K562 (cell line): ENCODE data around the gene FKBP2. TPM values are rescaled to one million over a fixed set of nuclear protein-coding genes. Genes with fewer than 3 reads are reported as not detected.

ENCODE experiments used
- ATAC-seq: fragments of 200-7000 bp; cut with Tn5 transposase; 3 replicates; pipeline ENCODE4 v1.9.1; 2020; ENCODE audit warnings: moderate library complexity
- BruUV-seq: library from RNA; stranded (reverse); fragments of 400-500 nt; replicated peaks from 2 replicates; lab custom pipeline; 2021; lab: Mats Ljungman, UMichigan
- CTCF ChIA-PET: fragments of 300-600 bp; formaldehyde crosslinking; extraction: SDS; loops from one replicate; lab custom pipeline; 2021; ENCODE audit warnings: low intra/inter-chr PET ratio; lab: Yijun Ruan, JAX
- POLR2A ChIA-PET: fragments of 300-600, 350-650 bp; sonication (Branson Sonifier 250); formaldehyde crosslinking; extraction: SDS; loops from one replicate; lab custom pipeline; 2021; ENCODE audit warnings: antibody characterized with exemption, inconsistent platforms; lab: Yijun Ruan, JAX
- DNase-seq, 4 experiments: peaks; one replicate each; pipeline versions ENCODE4 v3.0.0 to v3.0.0-alpha.2; 2011 to 2018; ENCODE audit warnings: low spot score in 3 of 4, mixed read lengths in 3 of 4; ENCODE audit errors: extremely low read depth in 1 of 4
- FAIRE-seq: peaks from 2 replicates; lab custom pipeline; 2011; peaks lifted over from hg19 to GRCh38; lab: Jason Lieb, UNC
- H2AFZ ChIP-seq: 2 replicates; pipeline ENCODE4 v1.6.0; 2011; ENCODE audit warnings: low read depth, low read length, control low read depth, inconsistent platforms
- H3K27ac ChIP-seq: fragments of 200-600 bp; 3 replicates; pipeline ENCODE4 v1.8.0; 2011; ENCODE audit warnings: low read depth, mild to moderate bottlenecking, control low read depth, inconsistent platforms, low read length, moderate library complexity, mixed read lengths; ENCODE audit errors: extremely low read depth
- H3K27me3 ChIP-seq, 2 experiments: fragments of 300-600 bp in 1 of 2; 2 replicates in 1 of 2; 3 replicates in 1 of 2; pipeline versions ENCODE4 v1.6.0 to v1.8.0; 2011; ENCODE audit warnings: inconsistent platforms in 2 of 2, low read length in 2 of 2, mild to moderate bottlenecking in 1 of 2, mixed read lengths in 1 of 2, moderate library complexity in 1 of 2; ENCODE audit not compliant: control insufficient read depth in 2 of 2, insufficient read depth in 2 of 2
- H3K36me3 ChIP-seq: fragments of 300-600 bp; 3 replicates; pipeline ENCODE4 v1.8.0; 2011; ENCODE audit warnings: mild to moderate bottlenecking, low read length, inconsistent platforms; ENCODE audit not compliant: control insufficient read depth, insufficient read depth
- H3K4me1 ChIP-seq, 2 experiments: fragments of 200-600 bp in 1 of 2; replicated peaks in 1 of 2; 2 replicates in 1 of 2; 3 replicates in 1 of 2; pipeline versions ENCODE4 v1.5.1 to v1.8.0; 2011; ENCODE audit warnings: inconsistent platforms in 2 of 2, low read length in 2 of 2, mild to moderate bottlenecking in 1 of 2, mixed read lengths in 1 of 2, moderate library complexity in 1 of 2; ENCODE audit not compliant: control insufficient read depth in 2 of 2, insufficient read depth in 2 of 2
- H3K4me2 ChIP-seq: 2 replicates; pipeline ENCODE4 v1.6.1; 2011; ENCODE audit warnings: low read length, control low read depth, inconsistent platforms, mixed read lengths; ENCODE audit not compliant: insufficient read depth
- H3K4me3 ChIP-seq: fragments of 200-600 bp; sonication (generic), shearing (Covaris generic); 2 replicates; pipeline ENCODE4 v1.5.1; 2016; ENCODE audit warnings: control low read depth, inconsistent platforms
- H3K79me2 ChIP-seq: fragments of 200-600 bp; 3 replicates; pipeline ENCODE4 v1.8.0; 2011; ENCODE audit warnings: low read length, inconsistent platforms; ENCODE audit not compliant: control insufficient read depth, insufficient read depth
- H3K9ac ChIP-seq, 2 experiments: 2 replicates each; pipeline versions ENCODE4 v1.6.0 to v1.6.1; 2011; ENCODE audit warnings: low read depth in 2 of 2, low read length in 2 of 2, control low read depth in 1 of 2, inconsistent platforms in 1 of 2, mild to moderate bottlenecking in 1 of 2, mixed read lengths in 1 of 2; ENCODE audit not compliant: insufficient read depth in 1 of 2
- H3K9me1 ChIP-seq: one replicate; pipeline ENCODE4 v1.6.0; 2011; ENCODE audit warnings: inconsistent platforms, mild to moderate bottlenecking, low read length, moderate library complexity; ENCODE audit not compliant: control insufficient read depth, insufficient read depth
- H3K9me3 ChIP-seq: replicated peaks from 2 replicates; pipeline ENCODE4 v1.5.1; 2011; ENCODE audit warnings: low read depth, low read length, inconsistent platforms; ENCODE audit not compliant: control insufficient read depth, insufficient read depth
- H4K20me1 ChIP-seq: replicated peaks from 2 replicates; pipeline ENCODE4 v1.6.1; 2011; ENCODE audit warnings: low read length, inconsistent platforms, mixed read lengths; ENCODE audit not compliant: control insufficient read depth, insufficient read depth
- CBFB ChIP-seq: sonication (generic); formaldehyde crosslinking; IDR thresholded peaks from 2 replicates; pipeline ENCODE4 v1.4.0; 2020; ENCODE audit warnings: mild to moderate bottlenecking, missing genetic modification reagents
- CCNT2 ChIP-seq: IDR thresholded peaks from 2 replicates; pipeline ENCODE4 v1.6.1; 2011; ENCODE audit warnings: borderline replicate concordance, low read depth, mild to moderate bottlenecking, moderate library complexity, mixed read lengths, low read length; ENCODE audit not compliant: insufficient read length; ENCODE audit errors: extremely low read depth
- DMBX1 ChIP-seq: fragments of 250-450 bp; sonication (Bioruptor Pico); IDR thresholded peaks from 2 replicates; pipeline ENCODE4 v1.8.0; 2022; ENCODE audit warnings: inconsistent platforms, mild to moderate bottlenecking, moderate library complexity, borderline replicate concordance
- FOXA3 ChIP-seq, 2 experiments: fragments of 450-650 bp in 1 of 2; sonication (generic) in 1 of 2; formaldehyde crosslinking; IDR thresholded peaks in 1 of 2; conservative IDR thresholded peaks in 1 of 2; 2 replicates each; pipeline versions ENCODE4 v1.4.0 to v1.8.0; 2020 to 2022; ENCODE audit warnings: mild to moderate bottlenecking in 2 of 2, missing genetic modification reagents in 1 of 2
- GABPB1 ChIP-seq: sonication (generic); formaldehyde crosslinking; IDR thresholded peaks from 2 replicates; pipeline ENCODE4 v1.8.0; 2022; ENCODE audit warnings: mild to moderate bottlenecking, missing genetic modification reagents
- HIVEP1 ChIP-seq: fragments of 250-450 bp; sonication (Bioruptor Pico); IDR thresholded peaks from 2 replicates; pipeline ENCODE4 v1.4.0; 2020; ENCODE audit warnings: mild to moderate bottlenecking
- HNRNPLL ChIP-seq: fragments of 200-400 bp; formaldehyde crosslinking; IDR thresholded peaks from 2 replicates; pipeline ENCODE4 v1.6.1; 2017; ENCODE audit warnings: low read length, low read depth, mild to moderate bottlenecking; ENCODE audit not compliant: poor library complexity, severe bottlenecking
- MAZ ChIP-seq, 2 experiments: fragments of 450-650 bp in 1 of 2; sonication (generic) in 1 of 2; formaldehyde crosslinking; IDR thresholded peaks in 1 of 2; conservative IDR thresholded peaks in 1 of 2; 2 replicates each; pipeline versions ENCODE4 v1.4.0 to v1.5.0; 2020; ENCODE audit warnings: mild to moderate bottlenecking in 1 of 2, missing genetic modification reagents in 1 of 2
- POLR2AphosphoS2 ChIP-seq: IDR thresholded peaks from 2 replicates; pipeline ENCODE4 v1.6.1; 2012; ENCODE audit warnings: low read length, improper control_type of control experiment
- POLR2G ChIP-seq: fragments of 200-400 bp; formaldehyde crosslinking; IDR thresholded peaks from 2 replicates; pipeline ENCODE4 v1.6.1; 2017; ENCODE audit warnings: low read depth, mild to moderate bottlenecking, antibody characterized with exemption, low read length, moderate library complexity
- RBM22 ChIP-seq: fragments of 200-400 bp; formaldehyde crosslinking; IDR thresholded peaks from 2 replicates; pipeline ENCODE4 v1.6.1; 2018; ENCODE audit warnings: low read length, low read depth; ENCODE audit not compliant: poor library complexity, severe bottlenecking
- SNRNP70 ChIP-seq: fragments of 200-400 bp; formaldehyde crosslinking; optimal IDR thresholded peaks from 2 replicates; pipeline ENCODE3; 2017; ENCODE audit warnings: low read depth, low read length
- SPI1 ChIP-seq: IDR thresholded peaks from 2 replicates; pipeline ENCODE4 v1.6.1; 2011; ENCODE audit warnings: low read depth, low read length, control low read depth, borderline replicate concordance
- SRSF3 ChIP-seq: fragments of 200-400 bp; formaldehyde crosslinking; IDR thresholded peaks from 2 replicates; pipeline ENCODE4 v1.6.1; 2016; ENCODE audit warnings: mild to moderate bottlenecking, low read length, moderate library complexity; ENCODE audit not compliant: insufficient read depth
- WGBS: fragments of 100-300 bp; shearing (Covaris generic); methylation state at CpG from one replicate; pipeline ENCODE4 v1.1.6; 2016; ENCODE audit warnings: low coverage, mixed read lengths; ENCODE audit not compliant: insufficient coverage; ENCODE audit errors: missing lambda C conversion rate; 5-methylcytosine and 5-hydroxymethylcytosine counted together
- in situ Hi-C: fragments of 300-500 bp; cut with MboI; formaldehyde crosslinking; loops from 4 replicates; pipeline ENCODE4 v1.15.0; 2018; ENCODE audit warnings: inconsistent platforms, mixed read lengths
- intact Hi-C: fragments of 100-400 bp; cut with micrococcal nuclease; formaldehyde crosslinking; loops from 2 replicates; pipeline ENCODE4 v1.14.2; 2022
- polyA plus RNA-seq, 8 experiments: library from polyadenylated mRNA; depleted of rRNA in 4 of 8; stranded (reverse) in 5 of 8; unstranded in 3 of 8; fragments of >200 nt; fragmentation: Nextera tagmentation in 2 of 8; fragmentation: Illumina TruSeq in 1 of 8; extraction: Ambion mirVana in 2 of 8; extraction: Trizol in 1 of 8; gene quantifications; 2 replicates each; pipeline versions ENCODE4 v1.2.1 to v1.2.3, GENCODE V29; 2011 to 2014; ENCODE audit warnings: inconsistent platforms in 1 of 8, missing spikeins in 1 of 8
- total RNA-seq, 7 experiments: library from RNA; depleted of rRNA in 6 of 7; stranded (reverse); fragments of >200 nt in 6 of 7; fragmentation: Illumina TruSeq in 2 of 7; extraction: Trizol in 2 of 7; gene quantifications; 2 replicates each; pipeline versions ENCODE4 v1.2.1 to v1.2.3, GENCODE V29; 2011 to 2021; ENCODE audit warnings: low replicate concordance in 1 of 7
- TF ChIP-seq, protein P1 (sequence below), 3 experiments: IDR thresholded peaks in 2 of 3; conservative IDR thresholded peaks in 1 of 3; 2 replicates each; pipeline ENCODE4 v1.5.1; 2011 to 2012; ENCODE audit warnings: low read length in 3 of 3, mild to moderate bottlenecking in 3 of 3, control low read depth in 2 of 3, improper control_type of control experiment in 1 of 3, inconsistent platforms in 1 of 3, low read depth in 1 of 3, mixed read lengths in 1 of 3, moderate library complexity in 1 of 3; ENCODE audit not compliant: insufficient read depth in 2 of 3

Gene FKBP2
- total and polyA plus RNA-seq, 9 of the 15 experiments (the other 6 are each of a cell fraction or from before 2014, with no cell fraction given), result 3.5 to 151 (median 58.1) TPM

DNA sequence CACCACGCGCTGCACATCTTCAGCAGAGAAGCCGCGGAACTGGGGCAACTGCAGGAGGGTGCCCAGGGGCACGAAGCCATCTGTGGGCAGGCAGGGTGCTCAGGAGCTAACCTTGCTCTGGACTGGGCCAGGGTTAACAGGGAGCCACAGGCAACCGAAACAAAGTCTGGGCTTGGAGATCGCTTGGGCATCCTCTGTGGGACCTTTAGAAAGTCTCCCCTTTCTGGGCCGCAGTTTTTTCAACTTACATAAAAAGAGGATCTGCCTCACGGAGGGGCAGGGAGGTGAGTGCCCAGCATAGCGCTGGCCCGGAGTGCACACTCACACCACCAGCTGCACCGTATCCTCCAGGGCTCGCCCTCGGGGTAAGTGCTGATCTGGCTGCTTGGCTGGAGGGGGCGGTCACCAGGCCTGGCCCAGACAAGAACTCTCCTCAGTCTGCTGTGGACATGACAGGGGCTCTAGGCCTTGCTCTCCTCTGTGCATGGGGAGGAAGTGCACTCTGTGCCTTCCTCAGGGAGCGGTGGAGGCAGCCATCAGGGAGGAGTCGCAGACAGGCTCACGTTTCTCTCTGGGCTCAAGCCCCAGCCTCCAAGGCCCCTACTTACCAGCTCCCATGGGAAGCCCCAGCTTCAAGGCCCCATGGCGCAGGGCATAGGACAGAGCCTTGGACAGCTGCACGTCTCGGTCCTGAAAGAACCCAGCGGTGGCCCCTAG lies 15.8 kb upstream of the FKBP2 start:
- Histone ChIP-seq H3K79me2 (peaks cover 34% of the 10 kb centered on the region), H3K4me2 (peak overlapping the region; percentile 83), H3K9me1 (peaks cover 5% of the 10 kb centered on the region), H3K27ac (peak overlapping the region; percentile 93), H3K9me3 (no peaks in the 10 kb centered on the region), H4K20me1 (no peaks in the 10 kb centered on the region), H2AFZ (0 out of 2 replicates have a peak overlapping the region, but pooled peaks have one; percentile 93), H3K4me1 (peaks cover 8 to 69% of the 10 kb centered on the region in 2 experiments; a peak in 4 of 5 replicates), H3K36me3 (peaks cover 52% of the 10 kb centered on the region; the same call in 2 of the 3 replicates), H3K27me3 (no peaks in the 10 kb centered on the region), H3K9ac (peak overlapping the region; percentile 79 to 99), H3K4me3 (peak overlapping the region; percentile 64)
- BruUV-seq, result no TSS peak
- in situ Hi-C loops, result no loop called here
- TF ChIP-seq CCNT2 (peak; percentile 19), MAZ (CRISPR knock-in tag; conservative IDR thresholded peaks at IDR 0.05 in 1 of 2, IDR thresholded peaks at IDR 0.05 in 1 of 2) (0 out of 4 replicates have a peak, but pooled peaks of 1 of the 2 experiments have one; percentile 15), GABPB1 (CRISPR knock-in tag) (0 out of 2 replicates have a peak, but pooled peaks have one; percentile 10), SNRNP70 (peak; percentile 79), POLR2AphosphoS2 (peak; percentile 58; the same call in 1 of the 2 replicates), HIVEP1 (CRISPR knock-in tag) (no peak), CBFB (CRISPR knock-in tag) (0 out of 2 replicates have a peak, but pooled peaks have one; percentile 8), SPI1 (peak; percentile 74), POLR2G (peak; percentile 70), SRSF3 (no peak), HNRNPLL (peak; percentile 9), FOXA3 (CRISPR knock-in tag; conservative IDR thresholded peaks at IDR 0.05 in 1 of 2, IDR thresholded peaks at IDR 0.05 in 1 of 2) (no peak), DMBX1 (CRISPR knock-in tag) (no peak), RBM22 (peak; percentile 53)
- TF ChIP-seq, protein P1, sequence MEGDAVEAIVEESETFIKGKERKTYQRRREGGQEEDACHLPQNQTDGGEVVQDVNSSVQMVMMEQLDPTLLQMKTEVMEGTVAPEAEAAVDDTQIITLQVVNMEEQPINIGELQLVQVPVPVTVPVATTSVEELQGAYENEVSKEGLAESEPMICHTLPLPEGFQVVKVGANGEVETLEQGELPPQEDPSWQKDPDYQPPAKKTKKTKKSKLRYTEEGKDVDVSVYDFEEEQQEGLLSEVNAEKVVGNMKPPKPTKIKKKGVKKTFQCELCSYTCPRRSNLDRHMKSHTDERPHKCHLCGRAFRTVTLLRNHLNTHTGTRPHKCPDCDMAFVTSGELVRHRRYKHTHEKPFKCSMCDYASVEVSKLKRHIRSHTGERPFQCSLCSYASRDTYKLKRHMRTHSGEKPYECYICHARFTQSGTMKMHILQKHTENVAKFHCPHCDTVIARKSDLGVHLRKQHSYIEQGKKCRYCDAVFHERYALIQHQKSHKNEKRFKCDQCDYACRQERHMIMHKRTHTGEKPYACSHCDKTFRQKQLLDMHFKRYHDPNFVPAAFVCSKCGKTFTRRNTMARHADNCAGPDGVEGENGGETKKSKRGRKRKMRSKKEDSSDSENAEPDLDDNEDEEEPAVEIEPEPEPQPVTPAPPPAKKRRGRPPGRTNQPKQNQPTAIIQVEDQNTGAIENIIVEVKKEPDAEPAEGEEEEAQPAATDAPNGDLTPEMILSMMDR (IDR thresholded peaks at IDR 0.05 in 2 of 3, conservative IDR thresholded peaks at IDR 0.05 in 1 of 3; ENCODE audit: insufficient read depth in 2 of 3, low read depth in 1 of 3, low read length in 3 of 3), result 0 out of 6 replicates have a peak, but pooled peaks of 1 of the 3 experiments have one; percentile 3
- DNase-seq (peak in 2 of 4 experiments; percentile 27 to 46), FAIRE-seq (peak; percentile 15), ATAC-seq (peak; percentile 13)
- ChIA-PET CTCF (no interaction called here), POLR2A (interaction anchor here (0.8 to 6.3 kb wide), 4 partner anchors 10 to 17 kb away, joined by 3 to 77 read pairs (median 8); partner anchors contain the start of gene FERMT3)
- intact Hi-C loops, result no loop called here
- WGBS, result 53% methylated on average over 20 of the region's 22 CpGs
